CD14-positive monocyte (primary cell): ENCODE measurements around the gene PIH1D2. TPM values are rescaled to one million over a fixed set of nuclear protein-coding genes. Genes with fewer than 3 reads are reported as not detected.

ENCODE experiments used
- DNase-seq, 3 donors: peaks; one replicate each; pipeline ENCODE4 v3.0.0-alpha.2; 2011 to 2022
- H2AFZ ChIP-seq: 2 replicates; pipeline ENCODE4 v1.6.0; 2012; ENCODE audit warnings: mild to moderate bottlenecking, low read depth, low read length, inconsistent platforms; ENCODE audit not compliant: insufficient read depth, poor library complexity, severe bottlenecking
- H3K27ac ChIP-seq, 2 donors: 1 replicate in 1 of 2; 2 replicates in 1 of 2; pipeline ENCODE4 v1.5.1; 2012 to 2013; ENCODE audit warnings: low read length in 2 of 2, control low read depth in 1 of 2, inconsistent platforms in 1 of 2, low read depth in 1 of 2, mild to moderate bottlenecking in 1 of 2
- H3K27me3 ChIP-seq, 2 donors: one replicate each; pipeline versions ENCODE4 v1.6.0 to v1.6.1; 2011 to 2013; ENCODE audit warnings: low read length in 2 of 2; ENCODE audit not compliant: control insufficient read depth in 2 of 2, insufficient read depth in 2 of 2
- H3K36me3 ChIP-seq, 2 donors: replicated peaks in 1 of 2; 1 replicate in 1 of 2; 2 replicates in 1 of 2; pipeline versions ENCODE4 v1.5.1 to v1.6.1; 2012 to 2013; ENCODE audit warnings: low read length in 2 of 2, control low read depth in 1 of 2, inconsistent platforms in 1 of 2, mild to moderate bottlenecking in 1 of 2; ENCODE audit not compliant: insufficient read depth in 2 of 2, control insufficient read depth in 1 of 2
- H3K4me1 ChIP-seq, 2 donors: 1 replicate in 1 of 2; 2 replicates in 1 of 2; pipeline versions ENCODE4 v1.5.1 to v1.6.1; 2012 to 2013; ENCODE audit warnings: low read length in 2 of 2, control low read depth in 1 of 2, inconsistent platforms in 1 of 2, mild to moderate bottlenecking in 1 of 2, moderate library complexity in 1 of 2; ENCODE audit not compliant: insufficient read depth in 2 of 2, control insufficient read depth in 1 of 2
- H3K4me2 ChIP-seq: replicated peaks from 2 replicates; pipeline ENCODE3; 2012; ENCODE audit warnings: low read length, moderate library complexity, mild to moderate bottlenecking; ENCODE audit not compliant: poor library complexity, severe bottlenecking; ENCODE audit errors: extremely low read depth
- H3K4me3 ChIP-seq, 3 experiments: fragments of 200-600 bp in 1 of 3; sonication (generic) in 1 of 3; replicated peaks in 1 of 3; 1 replicate in 2 of 3; 2 replicates in 1 of 3; pipeline ENCODE4 v1.5.1; 2011 to 2013; ENCODE audit warnings: low read length in 3 of 3, mild to moderate bottlenecking in 3 of 3, control low read depth in 2 of 3, low read depth in 2 of 3, inconsistent platforms in 1 of 3, moderate library complexity in 1 of 3
- H3K79me2 ChIP-seq: 2 replicates; pipeline ENCODE4 v1.6.0; 2012; ENCODE audit warnings: mild to moderate bottlenecking, control low read depth, inconsistent platforms, low read length, moderate library complexity; ENCODE audit not compliant: insufficient read depth
- H3K9ac ChIP-seq: 2 replicates; pipeline ENCODE4 v1.6.0; 2017; ENCODE audit warnings: low read length, mild to moderate bottlenecking; ENCODE audit not compliant: insufficient read depth, poor library complexity, severe bottlenecking
- H3K9me3 ChIP-seq, 2 donors: replicated peaks in 1 of 2; 1 replicate in 1 of 2; 2 replicates in 1 of 2; pipeline versions ENCODE4 v1.5.1 to v1.6.1; 2012 to 2013; ENCODE audit warnings: low read length in 2 of 2, control low read depth in 1 of 2; ENCODE audit not compliant: control insufficient read depth in 1 of 2, insufficient read depth in 1 of 2
- H4K20me1 ChIP-seq: 2 replicates; pipeline ENCODE4 v1.6.0; 2012; ENCODE audit warnings: mild to moderate bottlenecking, low read length, control low read depth, moderate library complexity; ENCODE audit not compliant: insufficient read depth
- H3K27ac Mint-ChIP-seq, 7 donors: one replicate each; pipeline ENCODE4 v1.8.0; 2020; ENCODE audit warnings: mild to moderate bottlenecking in 7 of 7, mixed read lengths in 7 of 7, moderate library complexity in 6 of 7, inconsistent platforms in 2 of 7
- H3K27me3 Mint-ChIP-seq, 3 donors: one replicate each; pipeline ENCODE4 v1.8.0; 2021 to 2022; ENCODE audit warnings: low read depth in 3 of 3, mild to moderate bottlenecking in 3 of 3, mixed read lengths in 3 of 3, moderate library complexity in 3 of 3, inconsistent platforms in 1 of 3
- H3K36me3 Mint-ChIP-seq, 2 donors: one replicate each; pipeline ENCODE4 v1.8.0; 2020; ENCODE audit warnings: mixed read lengths in 2 of 2, inconsistent platforms in 1 of 2, mild to moderate bottlenecking in 1 of 2
- H3K4me1 Mint-ChIP-seq: one replicate; pipeline ENCODE4 v1.8.0; 2020; ENCODE audit warnings: mild to moderate bottlenecking, mixed read lengths
- H3K4me3 Mint-ChIP-seq, 2 donors: one replicate each; pipeline ENCODE4 v1.8.0; 2020; ENCODE audit warnings: mild to moderate bottlenecking in 2 of 2, mixed read lengths in 2 of 2, moderate library complexity in 1 of 2
- H3K9me3 Mint-ChIP-seq, 7 donors: one replicate each; pipeline ENCODE4 v1.8.0; 2020 to 2022; ENCODE audit warnings: mixed read lengths in 7 of 7, mild to moderate bottlenecking in 6 of 7, moderate library complexity in 6 of 7, inconsistent platforms in 2 of 7
- WGBS: methylation state at CpG from one replicate; pipeline ENCODE4 v1.1.5; 2013; ENCODE audit warnings: missing lambda C conversion rate; ENCODE audit not compliant: insufficient coverage; 5-methylcytosine and 5-hydroxymethylcytosine counted together
- intact Hi-C, 2 donors: fragments of 100-400 bp; cut with micrococcal nuclease; formaldehyde crosslinking; loops; one replicate each; pipeline versions ENCODE4 v1.15.0 to v1.15.1; 2023
- polyA plus RNA-seq, 3 donors: library from polyadenylated mRNA; depleted of rRNA in 1 of 3; unstranded in 2 of 3; stranded (reverse) in 1 of 3; fragments of 300-500 nt in 2 of 3; fragments of >200 nt in 1 of 3; fragmentation: Illumina TruSeq in 2 of 3; gene quantifications; 1 replicate in 2 of 3; 2 replicates in 1 of 3; pipeline ENCODE4 v1.2.3, GENCODE V29; 2012 to 2021
- TF ChIP-seq, protein P1 (sequence below): fragments of 200-600 bp; IDR thresholded peaks from one replicate; pipeline ENCODE4 v1.8.0; 2022; ENCODE audit warnings: antibody characterized with exemption, mild to moderate bottlenecking

The PIH1D2 gene
- polyA plus RNA-seq, 3 donors: not detected

DNA sequence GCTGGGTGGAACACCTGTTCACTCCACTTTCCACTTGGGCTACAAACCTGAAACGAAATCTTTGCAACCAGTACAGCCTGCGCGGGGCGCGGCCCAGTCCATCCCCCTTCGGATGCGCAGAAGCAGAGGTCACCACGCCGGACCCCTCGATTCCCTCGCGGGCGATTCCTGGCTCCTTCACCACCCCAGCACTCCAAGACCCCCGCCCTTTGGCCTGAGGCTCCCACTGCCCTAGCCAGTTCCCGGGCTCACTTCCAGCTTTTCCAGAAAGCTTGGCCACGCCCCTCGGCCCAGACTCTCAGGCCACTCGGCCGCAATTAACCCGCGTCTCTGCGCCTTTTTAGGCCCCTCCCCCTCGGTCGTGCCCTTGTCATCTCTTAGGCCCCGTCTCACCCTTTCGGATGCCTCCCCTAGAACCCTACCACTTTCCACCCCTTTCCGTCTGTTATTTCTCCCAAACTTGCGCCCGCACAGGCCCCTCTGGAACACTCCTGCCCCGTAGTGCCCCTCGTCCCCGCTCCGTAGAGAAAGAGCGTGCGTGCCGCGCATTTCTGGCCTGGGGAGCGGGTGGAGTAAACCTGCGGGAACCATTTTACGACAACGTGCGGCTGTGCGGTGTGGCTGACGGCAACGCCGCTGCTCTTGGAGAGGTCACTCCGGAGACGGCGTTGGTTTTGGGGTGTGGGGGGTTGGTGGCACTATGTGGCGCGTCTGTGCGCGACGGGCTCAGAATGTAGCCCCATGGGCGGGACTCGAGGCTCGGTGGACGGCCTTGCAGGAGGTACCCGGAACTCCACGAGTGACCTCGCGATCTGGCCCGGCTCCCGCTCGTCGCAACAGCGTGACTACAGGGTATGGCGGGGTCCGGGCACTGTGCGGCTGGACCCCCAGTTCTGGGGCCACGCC is 48.8 kb downstream of the PIH1D2 start, which contains the start of gene DLAT:
TSS of gene DLAT (plus strand) at position 636 of the 906 bp plus-strand sequence. CDS start at position 701, 65 bp downstream.
- Histone ChIP-seq H3K79me2 (peaks cover 9% of the 10 kb centered on the region), H3K9ac (peak within 1 kb of the TSS; percentile 76), H4K20me1 (no peaks in the 10 kb centered on the region), H2AFZ (peak within 1 kb of the TSS; percentile 93), H3K4me3 (peak within 1 kb of the TSS; percentile 78 to 91 (median 85)), H3K27ac (peak within 1 kb of the TSS; percentile 67 to 85), H3K36me3 (peaks cover 21 to 22% of the 10 kb centered on the region in 2 donors), H3K27me3 (no peaks in the 10 kb centered on the region), H3K4me1 (peaks cover 13 to 19% of the 10 kb centered on the region in 2 donors), H3K4me2 (peak within 1 kb of the TSS; percentile 94), H3K9me3 (no peaks in the 10 kb centered on the region)
- peak within 1 kb of the TSS; percentile 99 to 100 for H3K4me3 Mint-ChIP-seq
- H3K9me3 Mint-ChIP-seq: peaks cover 0 to 2% (median 0%) of the 10 kb centered on the region in 7 donors
- TF ChIP-seq, protein P1, sequence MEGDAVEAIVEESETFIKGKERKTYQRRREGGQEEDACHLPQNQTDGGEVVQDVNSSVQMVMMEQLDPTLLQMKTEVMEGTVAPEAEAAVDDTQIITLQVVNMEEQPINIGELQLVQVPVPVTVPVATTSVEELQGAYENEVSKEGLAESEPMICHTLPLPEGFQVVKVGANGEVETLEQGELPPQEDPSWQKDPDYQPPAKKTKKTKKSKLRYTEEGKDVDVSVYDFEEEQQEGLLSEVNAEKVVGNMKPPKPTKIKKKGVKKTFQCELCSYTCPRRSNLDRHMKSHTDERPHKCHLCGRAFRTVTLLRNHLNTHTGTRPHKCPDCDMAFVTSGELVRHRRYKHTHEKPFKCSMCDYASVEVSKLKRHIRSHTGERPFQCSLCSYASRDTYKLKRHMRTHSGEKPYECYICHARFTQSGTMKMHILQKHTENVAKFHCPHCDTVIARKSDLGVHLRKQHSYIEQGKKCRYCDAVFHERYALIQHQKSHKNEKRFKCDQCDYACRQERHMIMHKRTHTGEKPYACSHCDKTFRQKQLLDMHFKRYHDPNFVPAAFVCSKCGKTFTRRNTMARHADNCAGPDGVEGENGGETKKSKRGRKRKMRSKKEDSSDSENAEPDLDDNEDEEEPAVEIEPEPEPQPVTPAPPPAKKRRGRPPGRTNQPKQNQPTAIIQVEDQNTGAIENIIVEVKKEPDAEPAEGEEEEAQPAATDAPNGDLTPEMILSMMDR: no peak
- H3K4me1 Mint-ChIP-seq: peaks cover 18% of the 10 kb centered on the region
- no peaks in the 10 kb centered on the region for H3K27me3 Mint-ChIP-seq
- H3K27ac Mint-ChIP-seq: peak within 1 kb of the TSS; percentile 92 to 99 (median 95)
- peak; percentile 71 to 78 (median 71) for DNase-seq
- intact Hi-C loops: loop anchor here in 1 of 2 donors (10.0 kb wide), 1 partner anchor 90 kb away; the partner anchor contains the start of gene DIXDC1
- H3K36me3 Mint-ChIP-seq: peaks cover 18 to 22% of the 10 kb centered on the region in 2 donors
- WGBS: under 1% methylated on average over 71 of the region's 71 CpGs

DNA sequence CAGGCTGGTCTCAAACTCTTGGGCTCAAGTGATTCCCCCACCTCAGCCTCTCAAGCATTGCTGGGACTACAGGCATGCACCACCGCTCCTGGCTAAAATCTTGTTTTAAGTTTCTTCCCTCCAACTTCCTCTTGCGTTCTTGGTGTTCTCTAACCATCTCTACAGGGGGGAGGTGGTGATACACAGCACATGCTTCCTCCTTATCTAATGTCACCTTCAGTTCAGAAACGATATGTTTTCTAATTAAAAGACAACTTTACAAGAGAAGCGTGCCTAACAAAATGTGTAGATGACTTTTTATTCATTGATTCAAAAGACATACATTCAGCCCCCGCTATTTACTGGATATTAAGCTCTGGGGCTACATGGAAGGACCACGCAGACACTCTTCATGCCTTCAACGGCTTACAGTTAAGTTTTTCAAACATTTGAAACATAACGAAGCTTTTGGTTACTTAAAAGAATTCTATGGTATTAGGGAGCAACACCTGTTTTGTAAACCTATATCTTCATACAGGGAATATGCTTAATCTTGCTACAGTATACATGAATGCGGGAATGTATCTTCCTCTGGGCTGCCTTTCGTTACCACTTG is 49.5 kb downstream of the PIH1D2 start:
- Mint-ChIP-seq H3K27ac (peak overlapping the region; percentile 73 to 99 (median 95)), H3K36me3 (peaks cover 11 to 14% of the 10 kb centered on the region in 2 donors), H3K9me3 (peaks cover 0 to 2% (median 0%) of the 10 kb centered on the region in 7 donors), H3K4me3 (peak overlapping the region; percentile 99 to 100), H3K4me1 (peaks cover 18% of the 10 kb centered on the region), H3K27me3 (peaks cover 0 to 1% (median 0%) of the 10 kb centered on the region in 3 donors)
- 0% methylated on average over 2 of the region's 10 CpGs for WGBS
- TF ChIP-seq, protein P1: no peak
- Histone ChIP-seq H2AFZ (peak overlapping the region; percentile 93), H4K20me1 (no peaks in the 10 kb centered on the region), H3K27ac (peak overlapping the region; percentile 67 to 85), H3K4me1 (peaks cover 13 to 19% of the 10 kb centered on the region in 2 donors), H3K4me2 (peak overlapping the region; percentile 94), H3K9ac (peak overlapping the region; percentile 76), H3K27me3 (no peaks in the 10 kb centered on the region), H3K4me3 (peak overlapping the region; percentile 78 to 91 (median 85)), H3K9me3 (no peaks in the 10 kb centered on the region), H3K79me2 (peaks cover 9% of the 10 kb centered on the region), H3K36me3 (peaks cover 13 to 15% of the 10 kb centered on the region in 2 donors)
- peak; percentile 4 to 44 (median 28) for DNase-seq
- intact Hi-C loops: loop anchor here in 1 of 2 donors (10.0 kb wide), 1 partner anchor 89 kb away; the partner anchor contains the start of gene DIXDC1
